ENCODE data around the gene LRRC73.
"Not testable (repeated sequence)": the region's sequence is repeated elsewhere in the genome, so short reads cannot be mapped to it uniquely, and the experiment has no call there.

LRRC73 gene

GRCh38 chr6:43541774-43542471 lies 31.8 kb upstream of the LRRC73 start:
- Histone ChIP-seq H3K27me3 (replicated peaks) (no peaks in the 10 kb centered on the region), H3K27ac (no peak overlapping the region), H3K4me3 (ENCODE audit: low read depth, low read length) (no peak overlapping the region), H3K36me3 (replicated peaks) (peaks cover 59% of the 10 kb centered on the region)
- TF ChIP-seq, protein P1, sequence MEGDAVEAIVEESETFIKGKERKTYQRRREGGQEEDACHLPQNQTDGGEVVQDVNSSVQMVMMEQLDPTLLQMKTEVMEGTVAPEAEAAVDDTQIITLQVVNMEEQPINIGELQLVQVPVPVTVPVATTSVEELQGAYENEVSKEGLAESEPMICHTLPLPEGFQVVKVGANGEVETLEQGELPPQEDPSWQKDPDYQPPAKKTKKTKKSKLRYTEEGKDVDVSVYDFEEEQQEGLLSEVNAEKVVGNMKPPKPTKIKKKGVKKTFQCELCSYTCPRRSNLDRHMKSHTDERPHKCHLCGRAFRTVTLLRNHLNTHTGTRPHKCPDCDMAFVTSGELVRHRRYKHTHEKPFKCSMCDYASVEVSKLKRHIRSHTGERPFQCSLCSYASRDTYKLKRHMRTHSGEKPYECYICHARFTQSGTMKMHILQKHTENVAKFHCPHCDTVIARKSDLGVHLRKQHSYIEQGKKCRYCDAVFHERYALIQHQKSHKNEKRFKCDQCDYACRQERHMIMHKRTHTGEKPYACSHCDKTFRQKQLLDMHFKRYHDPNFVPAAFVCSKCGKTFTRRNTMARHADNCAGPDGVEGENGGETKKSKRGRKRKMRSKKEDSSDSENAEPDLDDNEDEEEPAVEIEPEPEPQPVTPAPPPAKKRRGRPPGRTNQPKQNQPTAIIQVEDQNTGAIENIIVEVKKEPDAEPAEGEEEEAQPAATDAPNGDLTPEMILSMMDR (IDR thresholded peaks at IDR 0.05; ENCODE audit: low read depth, low read length, missing control alignments): no peak
- in situ Hi-C loops (cut with HindIII; ENCODE audit: low pct_ligation_motif_present, low sequenced_read_pairs): no loop called here
- DNase-seq: no peak

- no peak for DNase-seq
- Histone ChIP-seq H3K4me3 (ENCODE audit: low read depth, low read length) (no peak overlapping the region), H3K27me3 (replicated peaks) (no peaks in the 10 kb centered on the region), H3K27ac (no peak overlapping the region), H3K36me3 (replicated peaks) (peaks cover 55% of the 10 kb centered on the region)
- TF ChIP-seq, protein P1 (IDR thresholded peaks at IDR 0.05; ENCODE audit: low read depth, low read length, missing control alignments): no peak
- in situ Hi-C loops (cut with HindIII; ENCODE audit: low pct_ligation_motif_present, low sequenced_read_pairs): no loop called here
Measured at GRCh38 chr6:43540507-43540906, 30.4 kb upstream of the LRRC73 start.

DNA sequence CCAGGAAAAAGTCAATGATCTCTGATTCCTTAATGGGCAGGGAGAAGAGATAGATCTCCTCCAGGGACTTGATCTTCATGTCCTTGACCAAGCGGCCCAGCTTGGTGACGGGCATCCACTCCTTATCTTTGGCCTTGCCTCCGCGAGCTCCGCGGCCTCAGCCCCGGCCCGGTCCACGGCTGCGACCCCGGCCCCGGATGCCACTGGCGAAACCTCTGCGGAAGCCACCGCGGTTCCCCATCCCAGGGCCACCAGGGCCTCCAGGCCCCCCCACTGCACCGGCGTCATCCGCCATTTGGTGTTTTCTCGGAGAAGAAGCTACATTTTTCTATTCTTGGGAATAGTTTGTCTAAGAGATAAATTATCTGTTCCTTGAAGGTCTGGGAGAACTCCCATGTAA lies 29.3 kb upstream of the LRRC73 start:
- H3K27ac ChIP-seq; in situ Hi-C loops (cut with HindIII; ENCODE audit: low pct_ligation_motif_present, low sequenced_read_pairs); H3K27me3 ChIP-seq (replicated peaks); H3K4me3 ChIP-seq (ENCODE audit: low read depth, low read length); DNase-seq: not testable (repeated sequence)
- peaks cover 51% of the 10 kb centered on the region for H3K36me3 ChIP-seq (replicated peaks)

- H3K27me3 ChIP-seq (replicated peaks); H3K4me3 ChIP-seq (ENCODE audit: low read depth, low read length); DNase-seq; H3K27ac ChIP-seq; in situ Hi-C loops (cut with HindIII; ENCODE audit: low pct_ligation_motif_present, low sequenced_read_pairs): not testable (repeated sequence)
- peaks cover 48% of the 10 kb centered on the region for H3K36me3 ChIP-seq (replicated peaks)
Measured at GRCh38 chr6:43538986-43539385, 28.8 kb upstream of the LRRC73 start.

DNA sequence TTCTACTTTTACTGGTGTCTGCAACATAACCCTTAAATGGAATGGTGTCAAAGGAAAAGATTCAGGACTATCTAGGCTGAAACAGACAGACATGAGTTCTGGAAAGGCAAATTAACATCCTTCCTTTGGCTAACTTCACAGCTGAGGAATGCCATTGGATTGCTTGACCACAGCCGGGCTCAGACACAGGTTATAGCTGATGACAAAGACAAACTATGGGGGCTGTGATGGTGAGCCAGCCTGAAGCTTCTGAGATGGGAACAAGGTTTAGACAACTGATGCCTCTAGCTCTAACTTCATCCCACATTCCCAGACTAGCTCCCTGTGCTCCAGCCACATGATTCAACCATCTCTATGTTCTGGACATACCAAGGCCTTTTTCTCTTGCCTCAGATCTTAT lies 22.1 kb upstream of the LRRC73 start:
- Histone ChIP-seq H3K27ac (no peak overlapping the region), H3K4me3 (ENCODE audit: low read depth, low read length) (no peak overlapping the region), H3K27me3 (replicated peaks) (no peaks in the 10 kb centered on the region), H3K36me3 (replicated peaks) (peaks cover 56% of the 10 kb centered on the region)
- TF ChIP-seq, protein P1 (IDR thresholded peaks at IDR 0.05; ENCODE audit: low read depth, low read length, missing control alignments): no peak
- in situ Hi-C loops (cut with HindIII; ENCODE audit: low pct_ligation_motif_present, low sequenced_read_pairs): no loop called here
- no peak for DNase-seq

DNA sequence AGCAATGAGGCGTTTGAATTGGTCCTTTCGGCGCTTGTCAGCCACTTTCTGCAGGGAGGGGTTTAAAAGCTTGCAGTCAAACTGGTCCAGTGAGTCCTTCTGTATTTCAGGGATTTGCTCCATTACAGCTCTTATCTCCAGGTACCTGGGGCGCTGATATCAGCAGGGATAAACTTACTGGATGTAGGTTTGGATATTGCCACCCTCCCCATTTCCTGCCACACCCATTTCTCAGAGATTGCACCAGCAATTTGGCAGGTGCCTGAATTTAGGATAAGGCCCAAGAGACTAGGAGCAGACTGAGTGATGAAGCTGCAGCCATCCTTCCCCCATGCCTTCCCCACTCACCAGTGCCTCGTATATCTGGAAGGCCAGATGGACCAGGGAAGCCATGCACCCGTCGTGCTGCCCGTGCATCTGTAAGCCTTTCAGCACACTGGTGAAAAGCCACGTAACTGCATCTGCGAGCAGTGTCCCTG lies 14.4 kb upstream of the LRRC73 start:
- Histone ChIP-seq H3K36me3 (replicated peaks) (peaks cover 89% of the 10 kb centered on the region), H3K4me3 (ENCODE audit: low read depth, low read length) (no peak overlapping the region), H3K27me3 (replicated peaks) (no peaks in the 10 kb centered on the region), H3K27ac (no peak overlapping the region)
- no peak for DNase-seq
- in situ Hi-C loops (cut with HindIII; ENCODE audit: low pct_ligation_motif_present, low sequenced_read_pairs): no loop called here
- TF ChIP-seq, protein P1 (IDR thresholded peaks at IDR 0.05; ENCODE audit: low read depth, low read length, missing control alignments): no peak

- H3K4me3 ChIP-seq (ENCODE audit: low read depth, low read length): no peak overlapping the region
- H3K36me3 ChIP-seq (replicated peaks): peaks cover 86% of the 10 kb centered on the region
- no peak for DNase-seq
- no peak overlapping the region for H3K27ac ChIP-seq
- no peaks in the 10 kb centered on the region for H3K27me3 ChIP-seq (replicated peaks)
- in situ Hi-C loops (cut with HindIII; ENCODE audit: low pct_ligation_motif_present, low sequenced_read_pairs): no loop called here
- TF ChIP-seq, protein P1 (IDR thresholded peaks at IDR 0.05; ENCODE audit: low read depth, low read length, missing control alignments): no peak
Measured at GRCh38 chr6:43523284-43523683, 13.1 kb upstream of the LRRC73 start.

All from brain microvascular endothelial cell (primary cell).